Left ventricle myocardium superior (tissue), 1 donor: Measurements from ENCODE around the gene DHX8. TPM values are rescaled to one million over a fixed set of nuclear protein-coding genes. Genes with fewer than 3 reads are reported as not detected.
"Not testable (repeated sequence)": the region's sequence is repeated elsewhere in the genome, so short reads cannot be mapped to it uniquely, and the experiment has no call there.

Experiments used
- ATAC-seq: fragments of 200-7000 bp; cut with Tn5 transposase; one replicate; pipeline ENCODE4 v1.9.1; 2020; ENCODE audit warnings: mild to moderate bottlenecking, moderate library complexity
- DNase-seq: peaks from one replicate; pipeline ENCODE4 v3.0.0-alpha.2; 2020
- intact Hi-C: fragments of 100-400 bp; cut with micrococcal nuclease; formaldehyde crosslinking; loops from one replicate; pipeline ENCODE4 v1.11.0; 2022
- total RNA-seq: library from RNA; stranded (reverse); fragmentation: NEBNext Ultra II Directional; extraction: Animal tissue kit (Norgen Biotek cat#: 25700); gene quantifications from one replicate; pipeline ENCODE4 v1.2.1, GENCODE V29; 2021
- donor health status: DM: no; HTN: yes; CAD: no; lungs with severe emphysema.

The DHX8 gene
- total RNA-seq, 1 donor from 2014 or later: 29.7 TPM

DNA sequence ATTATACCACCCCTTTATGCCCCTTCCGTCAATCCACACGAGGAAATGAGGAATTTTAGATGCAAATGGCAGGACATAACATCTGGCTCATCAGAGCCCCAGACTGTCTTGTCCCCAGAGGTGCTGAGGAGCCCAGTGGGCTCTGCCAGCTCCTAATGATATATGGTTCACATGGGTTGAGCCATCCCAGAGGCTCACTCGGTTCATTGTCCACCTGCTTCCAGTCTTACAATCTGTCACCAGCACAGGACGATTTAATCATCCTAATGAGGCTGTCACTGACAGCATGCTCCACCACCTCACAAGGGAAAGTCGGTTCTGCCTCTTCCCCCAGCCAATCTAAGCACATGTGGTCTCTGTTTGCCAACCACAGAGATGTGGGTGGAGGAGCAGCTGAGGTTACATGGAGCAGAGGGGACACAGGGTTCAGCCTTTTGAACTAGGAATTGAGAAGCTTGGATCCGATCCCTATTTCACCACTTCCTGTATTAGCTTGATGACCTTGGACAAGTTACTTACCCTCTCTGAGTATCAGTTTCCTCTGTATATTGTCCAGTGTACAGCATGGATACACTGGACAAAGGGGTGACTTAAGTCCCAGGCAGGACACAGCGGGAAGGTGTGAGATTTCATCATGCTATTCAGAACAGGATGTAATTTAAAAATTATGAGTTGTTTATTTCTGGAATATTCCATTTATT, 27.0 kb upstream of the DHX8 start:
- DNase-seq: peak; percentile 44
- peak; percentile 83 for ATAC-seq
- intact Hi-C loops: no loop called here

DNA sequence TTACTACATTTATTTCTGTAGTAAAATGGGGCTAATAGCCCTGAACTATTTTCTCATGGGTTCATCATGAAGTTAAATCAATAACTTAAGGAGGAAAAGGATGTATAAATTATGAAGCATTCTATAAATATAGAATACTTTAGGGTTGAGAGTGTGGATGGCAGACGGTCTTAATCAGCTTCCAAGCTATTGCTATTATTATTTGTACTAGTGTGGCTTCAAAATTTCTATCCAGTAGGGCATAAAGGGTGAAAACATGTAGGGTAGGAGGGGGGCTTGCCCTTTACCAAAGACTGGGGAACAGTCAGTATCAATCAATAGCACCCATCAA, 26.4 kb upstream of the DHX8 start:
- ATAC-seq: no peak
- no peak for DNase-seq
- intact Hi-C loops: no loop called here

DNA sequence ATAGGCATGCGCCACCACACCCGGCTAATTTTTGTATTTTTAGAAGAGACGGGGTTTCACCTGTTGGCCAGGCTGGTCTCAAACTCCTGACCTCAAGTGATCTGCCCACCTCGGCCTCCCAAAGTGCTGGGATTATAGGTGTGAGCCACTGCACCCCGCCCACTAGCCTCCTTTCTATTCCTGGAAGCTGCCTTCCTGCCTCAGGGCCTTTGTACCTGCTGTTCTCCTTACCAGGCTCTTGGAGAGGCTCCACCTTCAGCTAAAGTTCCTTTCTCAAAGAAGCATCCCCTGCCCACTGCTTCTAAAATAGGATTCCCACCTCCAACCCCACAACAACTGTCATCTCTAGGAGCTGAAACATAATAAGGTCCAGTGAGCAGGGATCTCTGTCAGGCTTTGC, 23.9 kb upstream of the DHX8 start:
- ATAC-seq, DNase-seq, intact Hi-C loops: not testable (repeated sequence)

DNA sequence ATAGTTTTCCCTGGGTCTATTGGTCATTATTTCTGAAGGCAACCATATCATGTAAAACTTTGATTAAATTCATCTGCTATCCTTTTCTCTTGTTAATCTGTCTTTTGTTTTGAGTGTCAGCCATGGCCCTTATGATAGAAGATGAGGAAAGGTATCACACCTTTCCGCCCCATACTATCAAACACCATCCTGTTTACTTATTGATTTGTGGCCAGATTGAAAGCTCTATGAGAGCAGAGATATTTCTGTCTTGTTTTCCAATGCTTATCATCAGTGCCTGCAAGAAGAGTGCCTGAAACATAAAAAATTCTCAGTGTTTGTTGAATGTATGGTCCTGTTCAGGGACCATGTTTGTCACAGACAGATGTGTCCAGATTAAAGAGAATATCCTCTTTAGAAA, 22.6 kb upstream of the DHX8 start:
- ATAC-seq (no peak), DNase-seq (no peak)
- intact Hi-C loops: no loop called here

DNA sequence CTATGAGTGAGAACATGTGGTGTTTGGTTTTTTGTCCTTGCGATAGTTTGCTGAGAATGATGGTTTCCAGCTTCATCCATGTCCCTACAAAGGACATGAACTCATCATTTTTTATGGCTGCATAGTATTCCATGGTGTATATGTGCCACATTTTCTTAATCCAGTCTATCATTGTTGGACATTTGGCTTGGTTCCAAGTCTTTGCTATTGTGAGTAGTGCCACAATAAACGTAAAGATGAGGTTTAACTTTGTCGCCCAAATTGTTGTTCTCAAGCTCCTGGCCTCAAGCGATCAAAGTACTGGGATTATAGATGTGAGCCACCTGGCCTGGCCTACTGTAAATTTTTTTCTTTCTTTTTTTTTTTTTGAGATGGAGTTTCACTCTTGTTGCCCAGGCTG, 21.2 kb upstream of the DHX8 start:
- DNase-seq, intact Hi-C loops, ATAC-seq: not testable (repeated sequence)

DNA sequence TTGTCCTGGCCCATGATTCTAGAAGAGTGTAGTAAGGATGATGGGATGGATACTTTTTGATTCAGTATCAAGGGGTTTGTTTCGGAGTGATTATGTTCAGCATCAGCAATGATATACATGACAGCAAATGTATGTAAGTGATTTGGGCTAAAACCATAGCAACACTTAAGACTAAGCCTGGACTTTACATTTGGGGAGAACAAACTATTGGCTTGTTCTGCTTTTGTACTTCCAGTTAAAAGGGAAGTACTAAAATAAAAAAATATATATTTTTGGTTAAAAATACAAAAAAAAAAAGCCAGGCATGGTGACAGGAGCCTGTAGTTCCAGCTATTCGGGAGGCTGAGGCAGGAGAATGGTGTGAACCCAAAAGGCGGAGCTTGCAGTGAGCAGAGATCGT, 20.5 kb upstream of the DHX8 start:
- no peak for ATAC-seq
- intact Hi-C loops: no loop called here
- no peak for DNase-seq

DNA sequence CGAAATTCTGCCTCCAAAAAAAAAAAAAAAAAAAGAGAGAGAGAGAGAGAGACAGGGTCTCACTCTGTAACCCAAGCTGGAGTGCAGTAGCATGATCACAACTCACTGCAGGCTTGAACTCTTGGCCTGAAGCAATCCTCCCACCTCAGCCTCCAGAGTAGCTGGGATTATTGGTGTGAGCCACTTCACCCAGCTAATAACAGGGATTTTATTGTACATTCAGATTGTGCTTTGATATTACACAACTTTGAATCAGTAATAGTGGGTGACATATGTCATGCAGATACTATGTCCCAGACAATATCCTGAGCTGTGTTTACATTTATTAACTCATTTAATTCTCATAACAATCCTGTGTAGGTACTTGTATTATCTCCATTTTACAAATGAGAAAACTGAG, 19.7 kb upstream of the DHX8 start:
- ATAC-seq (no peak), DNase-seq (no peak)
- intact Hi-C loops: no loop called here

DNA sequence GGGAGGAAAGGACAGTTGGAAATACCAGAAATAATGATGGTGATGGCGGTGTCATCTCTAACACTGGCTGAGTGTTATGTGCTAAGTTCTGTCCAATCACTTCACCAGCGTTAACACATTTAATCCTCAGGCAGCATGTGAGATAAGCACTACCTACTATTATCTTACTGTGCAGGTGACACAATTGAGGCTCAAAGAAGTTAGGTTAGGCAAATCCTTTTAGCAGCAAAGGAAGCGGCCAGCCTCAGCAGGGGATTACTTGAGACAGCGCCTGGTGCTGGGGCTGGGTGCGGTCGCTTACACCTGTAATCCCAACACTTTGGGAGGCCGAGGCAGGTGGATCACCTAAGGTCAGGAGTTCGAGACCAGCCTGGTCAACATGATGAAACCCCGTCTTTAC, 18.7 kb upstream of the DHX8 start:
- intact Hi-C loops: no loop called here
- no peak for DNase-seq
- ATAC-seq: no peak

DNA sequence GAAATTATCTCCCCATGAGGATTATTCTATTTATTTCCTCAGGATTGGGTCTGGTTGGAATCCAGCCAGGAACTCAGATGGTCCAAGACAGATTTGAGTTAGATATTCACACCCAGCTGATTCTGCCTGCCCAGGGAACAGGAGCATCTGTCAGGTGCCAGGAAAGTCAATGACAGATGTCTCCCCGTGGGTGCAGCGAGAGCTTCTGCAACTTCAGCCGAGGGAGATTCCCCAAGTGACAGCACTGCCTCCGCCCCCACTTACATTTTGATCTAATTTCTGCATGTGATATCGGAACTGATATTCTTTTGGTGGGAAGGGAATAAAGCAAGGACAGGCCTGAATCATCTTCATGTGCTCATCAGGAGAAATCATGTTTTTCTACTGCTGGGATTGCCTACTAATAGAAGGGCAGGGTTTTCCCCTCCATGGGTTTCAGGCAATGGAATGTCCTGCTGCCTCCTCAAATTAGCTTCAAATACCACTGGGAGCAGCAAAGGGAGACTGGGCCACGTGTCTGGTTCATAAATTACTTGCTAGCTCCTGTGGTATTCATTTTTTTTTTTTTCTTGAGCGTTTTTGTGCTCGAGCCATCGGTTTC, 15.7 kb upstream of the DHX8 start:
- intact Hi-C loops: no loop called here
- DNase-seq: no peak
- ATAC-seq: peak; percentile 63

DNA sequence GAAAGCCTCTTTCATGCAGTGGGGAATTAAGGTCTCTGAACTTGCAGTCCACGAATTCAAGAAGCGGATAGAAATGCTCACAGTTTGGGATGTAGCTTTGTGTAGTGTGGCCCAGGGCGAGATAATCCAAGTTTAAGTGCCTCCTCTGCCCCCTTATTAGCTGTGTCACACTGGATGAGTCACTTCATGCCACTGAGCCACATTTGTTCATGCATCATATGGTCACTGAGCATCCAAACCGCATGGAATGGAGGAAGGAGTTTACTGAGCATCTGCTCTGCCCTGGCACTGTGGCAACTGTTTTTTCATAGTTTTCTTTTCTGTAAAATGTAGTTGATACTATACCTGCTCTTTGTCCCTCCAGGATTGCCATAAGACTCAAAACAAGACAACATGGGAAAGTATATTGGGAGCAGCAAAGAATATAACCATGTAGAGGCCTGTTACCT, 15.1 kb upstream of the DHX8 start:
- ATAC-seq (no peak), DNase-seq (no peak)
- intact Hi-C loops: no loop called here

DNA sequence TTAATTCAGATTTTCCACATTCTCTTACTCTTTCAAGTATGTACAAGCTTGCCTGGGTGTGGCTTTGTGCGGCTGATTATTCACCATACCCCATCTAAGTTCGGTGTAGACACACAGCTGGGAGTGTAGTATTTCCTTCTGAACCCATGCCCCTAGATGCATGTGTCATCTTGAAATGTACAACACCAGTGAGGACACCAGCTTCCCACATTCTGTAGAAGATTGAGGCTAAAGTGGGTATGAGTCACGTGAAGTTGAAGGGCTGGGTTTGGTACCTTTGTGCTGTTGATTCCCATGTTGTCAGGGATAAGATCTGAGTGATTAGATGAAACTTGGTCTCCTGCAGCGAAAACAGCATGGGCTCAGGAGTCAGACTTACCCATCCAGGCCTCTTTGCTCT, 14.6 kb upstream of the DHX8 start:
- intact Hi-C loops: no loop called here
- ATAC-seq (no peak), DNase-seq (no peak)

DNA sequence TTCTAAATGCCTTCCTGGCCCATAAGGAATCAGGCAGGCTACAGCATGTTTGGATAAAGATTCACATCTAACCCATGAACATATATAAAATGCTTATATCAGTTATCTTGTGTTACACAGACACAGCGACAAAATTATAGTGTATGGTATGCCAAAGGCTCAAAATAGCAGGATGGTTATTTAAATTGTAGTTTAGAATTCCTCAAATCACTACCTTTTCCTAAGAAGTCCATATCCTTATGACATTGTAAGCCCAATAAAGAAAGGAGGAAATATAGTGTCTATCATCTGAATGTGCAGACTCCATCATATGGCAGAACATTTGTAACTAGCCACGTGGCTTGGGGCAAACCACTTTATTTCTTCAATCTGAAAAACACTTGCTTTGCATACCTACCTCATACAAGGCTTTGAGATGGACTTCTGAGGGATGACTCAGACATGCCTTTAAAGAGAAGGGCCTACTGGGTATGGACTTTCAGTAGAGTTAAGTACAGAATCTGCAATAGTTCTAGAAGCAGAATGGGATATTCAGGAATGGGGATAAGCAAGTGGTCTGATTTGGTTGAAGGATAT, 12.1 kb upstream of the DHX8 start:
- intact Hi-C loops: no loop called here

DNA sequence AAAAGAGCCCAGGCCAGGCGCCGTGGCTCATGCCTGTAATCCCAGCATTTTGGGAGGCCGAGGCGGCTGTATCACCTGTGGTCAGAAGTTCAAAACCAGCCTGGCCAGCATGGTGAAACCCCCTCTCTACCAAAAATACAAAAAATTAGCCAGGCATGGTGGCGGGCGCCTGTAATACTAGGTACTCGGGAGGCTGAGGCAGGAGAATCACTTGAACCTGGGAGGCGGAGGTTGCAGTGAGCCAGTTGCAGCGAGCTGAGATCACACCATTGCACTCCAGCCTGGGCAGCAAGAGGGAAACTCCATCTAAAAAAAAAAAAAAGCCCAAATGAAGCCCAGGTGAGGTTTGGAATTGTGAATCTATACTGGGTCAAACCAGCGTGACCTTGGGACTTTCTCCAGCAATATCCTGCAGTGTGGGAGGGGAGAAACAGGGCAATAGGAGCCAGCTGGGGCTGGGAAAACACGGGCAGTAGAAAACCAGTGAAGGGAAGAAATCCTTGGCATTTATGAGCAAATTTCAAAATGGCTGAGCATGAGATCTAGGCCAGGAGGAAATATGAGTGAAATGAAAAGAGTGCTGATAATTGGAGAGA, 8.2 kb upstream of the DHX8 start:
- intact Hi-C loops: no loop called here
- ATAC-seq (no peak), DNase-seq (no peak)

More for the DNA sequence above, 12.1 kb upstream of the DHX8 start:
- DNase-seq (no peak), ATAC-seq (no peak)

DNA sequence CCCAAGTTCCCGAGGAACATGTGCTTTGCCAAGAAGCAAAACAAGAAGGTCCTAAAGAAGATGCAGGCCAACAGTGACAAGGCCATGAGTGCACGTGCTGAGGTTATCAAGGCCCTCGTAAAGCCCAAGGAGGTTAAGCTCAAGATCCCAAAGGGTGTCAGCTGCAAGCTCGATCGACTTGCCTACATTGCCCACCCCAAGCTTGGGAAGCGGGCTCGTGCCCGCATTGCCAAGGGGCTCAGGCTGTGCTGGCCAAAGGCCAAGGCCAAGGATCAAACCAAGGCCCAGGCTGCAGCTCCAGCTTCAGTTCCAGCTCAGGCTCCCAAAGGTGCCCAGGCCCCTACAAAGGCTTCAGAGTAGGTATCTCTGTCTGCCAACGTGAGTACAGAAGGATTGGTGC, 7.5 kb upstream of the DHX8 start:
- intact Hi-C loops, DNase-seq, ATAC-seq: not testable (repeated sequence)

DNA sequence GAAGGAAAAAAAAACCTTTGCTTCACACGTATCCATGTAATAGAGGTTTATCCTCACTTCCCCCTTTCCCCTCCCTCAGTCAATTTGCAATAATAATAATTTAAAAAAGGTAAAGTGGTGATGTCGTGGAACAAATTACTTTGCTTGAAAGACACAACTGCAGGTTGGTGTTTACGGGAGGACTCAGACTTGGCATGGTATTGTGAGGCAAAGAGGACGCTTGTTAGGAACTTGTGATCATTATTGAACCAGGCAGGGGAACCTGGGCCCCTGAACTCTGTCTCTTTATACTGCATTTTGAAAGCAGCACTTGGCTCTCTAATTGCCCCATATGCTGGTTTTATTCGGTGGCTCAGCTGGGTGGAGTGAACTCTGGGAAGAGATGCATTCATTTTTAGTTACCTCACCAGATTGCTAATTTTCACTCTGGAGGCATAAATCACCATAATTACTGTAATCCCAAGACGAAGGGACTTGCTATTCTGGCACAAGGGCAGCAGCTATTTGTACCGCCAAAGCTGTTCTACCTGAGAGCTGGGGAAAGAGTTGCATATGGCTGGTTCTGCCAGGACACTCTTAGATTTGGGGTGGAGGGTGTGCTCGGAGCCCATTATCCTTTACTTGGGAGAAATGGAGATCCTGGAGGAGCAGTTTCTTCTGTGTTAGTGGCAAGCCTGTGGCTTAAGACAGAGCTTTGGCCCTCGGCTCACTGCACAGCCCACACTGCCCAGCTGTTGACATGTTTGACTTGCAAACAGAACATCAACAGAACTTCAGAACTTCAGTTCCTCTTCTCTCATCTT, 5.7 kb upstream of the DHX8 start:
- no peak for ATAC-seq
- intact Hi-C loops: no loop called here
- DNase-seq: no peak

DNA sequence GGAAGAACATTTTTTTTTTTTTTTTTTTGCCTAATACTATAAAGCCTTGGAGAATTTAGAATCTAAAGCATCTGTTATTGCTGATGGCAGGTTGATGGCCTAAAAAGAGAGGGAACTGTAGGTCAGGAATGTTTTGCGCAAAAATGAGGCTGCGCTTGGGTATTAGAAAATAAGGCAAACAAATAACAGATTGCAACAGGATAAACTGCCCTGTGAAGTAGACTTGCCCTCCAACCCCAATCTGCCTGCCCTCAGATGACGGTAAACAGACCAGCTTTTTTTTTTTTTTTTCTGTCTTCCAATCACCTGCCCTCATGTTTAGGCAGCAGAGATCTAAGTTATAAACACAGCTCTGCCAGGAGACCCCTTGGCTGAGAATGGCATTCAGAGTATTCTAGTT, 3.8 kb upstream of the DHX8 start:
- ATAC-seq (no peak), DNase-seq (no peak)
- intact Hi-C loops: loop anchor here (5.0 kb wide), 1 partner anchor 88 kb away; no protein-coding TSS in a partner anchor

DNA sequence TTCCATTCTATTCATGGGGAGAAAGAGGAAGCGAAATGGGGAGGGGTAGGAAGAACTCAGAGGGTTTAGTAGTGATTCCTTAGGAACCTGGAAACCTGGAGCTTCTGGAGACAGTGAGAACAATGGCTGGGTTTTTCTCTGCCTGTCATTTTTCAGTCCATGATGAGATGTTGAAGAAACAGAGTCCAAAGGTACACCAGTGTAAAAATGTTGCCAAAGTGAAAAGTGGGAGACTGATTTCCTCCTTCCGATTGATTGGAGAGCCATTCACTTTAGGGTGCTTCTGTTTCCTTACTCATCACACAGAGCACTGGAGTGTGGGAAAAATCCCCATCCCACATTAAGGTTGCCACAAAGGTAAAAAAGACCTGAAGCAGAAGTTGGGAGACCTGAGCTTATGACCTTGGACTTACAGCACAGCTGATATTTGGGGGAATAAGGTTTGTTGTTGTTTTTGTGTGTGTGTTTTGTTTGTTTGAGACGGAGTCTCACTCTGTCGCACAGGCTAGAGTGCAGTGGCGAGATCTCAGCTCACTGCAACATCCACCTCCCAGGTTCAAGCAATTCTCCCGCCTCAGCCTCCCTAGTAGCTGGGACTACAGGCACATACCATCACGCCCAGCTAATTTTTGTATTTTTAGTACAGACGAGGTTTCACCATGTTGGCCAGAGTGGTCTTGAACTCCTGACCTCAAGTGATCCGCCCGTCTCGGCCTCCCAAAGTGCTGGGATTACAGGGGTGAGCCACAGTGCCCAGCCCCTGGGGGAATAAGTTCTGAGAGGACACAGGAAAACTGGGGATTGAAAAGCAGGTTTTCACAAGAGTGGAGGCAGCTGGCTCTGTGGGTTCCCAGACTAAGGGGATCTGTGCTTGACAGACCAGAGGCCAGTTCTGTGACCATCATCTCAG, 1.4 kb upstream of the DHX8 start:
- intact Hi-C loops: loop anchor here (5.0 kb wide), 1 partner anchor 90 kb away; no protein-coding TSS in a partner anchor
- DNase-seq: no peak
- ATAC-seq: no peak

DNA sequence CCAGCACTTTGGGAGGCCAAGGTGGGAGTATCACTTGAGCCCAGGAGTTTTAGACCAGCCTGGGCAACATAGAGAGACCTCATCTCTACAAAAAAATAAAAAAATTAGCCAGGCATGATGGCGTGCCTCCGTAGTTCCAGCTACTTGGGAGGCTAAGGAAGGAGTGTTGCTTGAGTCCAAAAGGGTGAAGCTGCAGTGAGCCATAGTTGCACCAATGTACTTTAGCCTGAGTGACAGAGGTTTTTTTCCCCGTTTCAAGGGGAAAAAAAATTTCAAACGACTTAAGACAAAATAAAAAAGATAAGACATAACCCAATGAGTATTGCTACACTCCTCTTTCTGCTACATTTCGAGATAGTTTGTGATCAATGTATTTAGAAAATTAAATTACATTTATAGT, 6.8 kb downstream of the DHX8 start:
- ATAC-seq: no peak
- DNase-seq: no peak
- intact Hi-C loops: no loop called here

DNA sequence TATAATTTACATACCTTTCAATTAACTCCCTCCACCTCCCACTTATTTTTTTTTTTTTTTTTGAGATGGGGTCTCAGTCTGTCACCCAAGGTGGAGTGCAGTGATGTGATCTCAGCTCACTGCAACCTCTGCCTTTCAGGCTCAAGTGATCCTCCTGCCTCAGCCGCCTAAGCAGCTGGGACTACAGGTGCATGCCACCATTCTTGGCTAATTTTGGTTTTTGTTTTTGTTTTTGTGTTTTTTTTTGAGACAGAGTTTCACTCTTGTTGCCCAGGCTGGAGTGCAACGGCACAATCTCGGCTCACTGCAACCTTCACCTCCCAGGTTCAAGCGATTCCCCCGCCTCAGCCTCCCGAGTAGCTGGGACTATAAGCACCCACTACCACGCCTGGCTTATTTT, 25.7 kb downstream of the DHX8 start:
- intact Hi-C loops, DNase-seq, ATAC-seq: not testable (repeated sequence)
